Upper lobe of right lung (tissue), 1 donor: ENCODE results near the gene ADAMTSL1. TPM values are rescaled to one million over a fixed set of nuclear protein-coding genes. Genes with fewer than 3 reads are reported as not detected.

Experiments used
- ATAC-seq: fragments of 200-7000 bp; cut with Tn5 transposase; one replicate; pipeline ENCODE4 v1.9.1; 2020; ENCODE audit warnings: mild to moderate bottlenecking, moderate library complexity
- DNase-seq: peaks from one replicate; pipeline ENCODE4 v3.0.0-alpha.2; 2020
- H3K27ac ChIP-seq: fragments of 200-600 bp; one replicate; pipeline ENCODE4 v1.8.0; 2022
- H3K27me3 ChIP-seq: fragments of 200-600 bp; one replicate; pipeline ENCODE4 v1.8.0; 2022; ENCODE audit warnings: mild to moderate bottlenecking
- H3K36me3 ChIP-seq: fragments of 200-600 bp; one replicate; pipeline ENCODE4 v1.8.0; 2022
- H3K4me1 ChIP-seq: fragments of 200-600 bp; one replicate; pipeline ENCODE4 v1.8.0; 2022
- H3K4me3 ChIP-seq: fragments of 200-600 bp; one replicate; pipeline ENCODE4 v1.8.0; 2022; ENCODE audit warnings: mild to moderate bottlenecking
- H3K9me3 ChIP-seq: fragments of 200-600 bp; one replicate; pipeline ENCODE4 v1.8.0; 2022
- CTCF ChIP-seq: fragments of 200-600 bp; IDR thresholded peaks from one replicate; pipeline ENCODE4 v1.8.0; 2022; ENCODE audit warnings: antibody characterized with exemption
- intact Hi-C: fragments of 100-400 bp; cut with DNase I; formaldehyde crosslinking; loops from one replicate; pipeline ENCODE4 v1.11.0; 2022
- microRNA-seq: library from miRNA; unstranded; fragments of <30 nt; microRNA quantifications from one replicate; pipeline ENCODE4 v1.2.0, GENCODE V29; 2020; ENCODE audit warnings: borderline microRNAs expressed
- total RNA-seq: library from RNA; stranded (reverse); fragmentation: NEBNext Ultra II Directional; extraction: Animal tissue kit (Norgen Biotek cat#: 25700); gene quantifications from one replicate; pipeline ENCODE4 v1.2.1, GENCODE V29; 2021
- donor health status: DM: no; HTN: yes; CAD: no; lungs with severe emphysema.

The ADAMTSL1 gene
- total RNA-seq, 1 donor from 2014 or later, result 7.3 TPM

DNA sequence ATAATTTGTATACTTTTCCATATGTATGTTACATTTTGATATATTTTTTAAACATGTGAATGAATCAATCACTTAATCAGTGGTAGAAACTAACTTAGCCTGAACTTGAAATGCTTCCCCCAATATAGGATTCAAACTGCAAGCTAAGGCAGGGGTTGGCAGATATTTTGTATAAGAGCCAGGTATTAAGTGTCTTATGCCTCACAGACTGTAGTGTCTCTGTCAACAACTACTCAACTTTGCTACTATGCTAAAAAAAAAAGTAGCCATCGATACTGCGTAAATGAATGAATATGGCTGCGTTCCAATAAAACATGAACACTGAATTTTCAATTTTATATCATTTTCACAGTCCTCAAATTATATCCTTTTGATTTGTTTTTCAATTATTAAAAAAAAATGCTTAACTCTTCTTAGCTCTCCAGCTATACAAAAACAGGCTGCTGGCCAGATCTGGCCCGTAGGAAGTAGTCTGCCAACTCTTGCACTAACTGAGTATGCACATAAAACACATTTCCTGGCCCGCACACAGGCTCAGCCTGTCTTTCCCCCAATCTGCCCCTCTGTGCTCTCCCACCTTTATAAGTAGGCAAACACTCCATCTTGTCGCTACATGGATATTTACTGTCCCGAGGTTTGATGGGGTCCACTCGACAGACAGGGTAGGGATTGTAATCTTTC lies 467.2 kb downstream of the ADAMTSL1 start:
- H3K9me3 ChIP-seq, result no peaks in the 10 kb centered on the region
- intact Hi-C loops, result no loop called here
- H3K27me3 ChIP-seq, result no peaks in the 10 kb centered on the region
- H3K36me3 ChIP-seq, result no peaks in the 10 kb centered on the region
- DNase-seq (no peak), ATAC-seq (no peak)
- H3K27ac ChIP-seq, result no peak overlapping the region
- TF ChIP-seq CTCF, result no peak
- no peaks in the 10 kb centered on the region for H3K4me1 ChIP-seq
- H3K4me3 ChIP-seq, result no peak overlapping the region

GRCh38 chr9:18942801-18943200 lies 468.8 kb downstream of the ADAMTSL1 start:
- H3K4me3 ChIP-seq, result no peak overlapping the region
- no peak overlapping the region for H3K27ac ChIP-seq
- no peak for DNase-seq
- no peaks in the 10 kb centered on the region for H3K27me3 ChIP-seq
- intact Hi-C loops, result no loop called here
- no peak for ATAC-seq
- H3K36me3 ChIP-seq, result no peaks in the 10 kb centered on the region
- no peaks in the 10 kb centered on the region for H3K4me1 ChIP-seq
- no peaks in the 10 kb centered on the region for H3K9me3 ChIP-seq
- TF ChIP-seq CTCF, result no peak

- no peak for DNase-seq
- peak; percentile 90 for ATAC-seq
- Histone ChIP-seq H3K4me3 (no peak overlapping the region), H3K9me3 (no peaks in the 10 kb centered on the region), H3K27ac (no peak overlapping the region), H3K27me3 (no peaks in the 10 kb centered on the region), H3K4me1 (no peaks in the 10 kb centered on the region), H3K36me3 (no peaks in the 10 kb centered on the region)
- TF ChIP-seq CTCF, result no peak
- intact Hi-C loops, result no loop called here
These were observed 474.0 kb downstream of the ADAMTSL1 start for GRCh38 chr9:18947892-18948339.

DNA sequence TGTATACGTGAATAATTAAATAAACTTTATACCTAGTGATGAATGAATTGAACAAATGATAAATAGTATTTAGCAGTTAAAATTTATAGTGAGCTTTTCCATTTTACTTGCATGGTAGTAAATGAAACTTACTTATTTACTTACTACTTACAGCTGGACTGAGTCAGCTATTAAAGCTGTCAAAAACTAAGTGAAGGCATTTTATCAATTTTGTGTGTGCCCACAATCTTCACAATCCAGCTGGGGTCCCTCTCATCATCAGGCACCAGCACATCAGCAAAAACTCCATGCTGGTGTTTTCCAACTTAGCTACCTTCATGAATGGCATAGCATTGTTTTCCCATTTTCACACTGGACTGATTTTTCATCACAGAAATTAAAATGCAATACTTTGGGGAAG lies 478.0 kb downstream of the ADAMTSL1 start:
- Histone ChIP-seq H3K36me3 (no peaks in the 10 kb centered on the region), H3K4me3 (no peak overlapping the region), H3K27ac (no peak overlapping the region), H3K4me1 (no peaks in the 10 kb centered on the region), H3K9me3 (no peaks in the 10 kb centered on the region), H3K27me3 (no peaks in the 10 kb centered on the region)
- TF ChIP-seq CTCF, result no peak
- intact Hi-C loops, result no loop called here
- ATAC-seq (no peak), DNase-seq (no peak)

GRCh38 chr9:18955626-18956025 lies 481.7 kb downstream of the ADAMTSL1 start:
- Histone ChIP-seq H3K4me1 (no peaks in the 10 kb centered on the region), H3K27me3 (no peaks in the 10 kb centered on the region), H3K36me3 (no peaks in the 10 kb centered on the region), H3K9me3 (no peaks in the 10 kb centered on the region), H3K4me3 (no peak overlapping the region), H3K27ac (no peak overlapping the region)
- DNase-seq, result no peak
- no peak for TF ChIP-seq CTCF
- ATAC-seq, result no peak
- intact Hi-C loops, result no loop called here

Small RNA genes lying within 50 kb of the gene (microRNA-seq; reads per million reads assigned to microRNA genes)
- not detected for gene MIR3152
